ENCODE measurements around the gene FOXL1. TPM values are rescaled to one million over a fixed set of nuclear protein-coding genes. Genes with fewer than 3 reads are reported as not detected.

FOXL1 gene
- polyA plus RNA-seq, 3 donors: not detected

- WGBS (ENCODE audit: insufficient coverage): 72% methylated on average over 5 of the region's 5 CpGs
- Histone ChIP-seq H3K4me3 (replicated peaks in 1 of 3; ENCODE audit: low read depth in 2 of 3, low read length in 3 of 3) (no peak overlapping the region), H3K36me3 (replicated peaks in 1 of 2; ENCODE audit: control insufficient read depth in 1 of 2, insufficient read depth in 2 of 2, low read length in 2 of 2) (peaks cover 4 to 8% of the 10 kb centered on the region in 2 donors), H3K27ac (ENCODE audit: low read depth in 1 of 2, low read length in 2 of 2) (no peak overlapping the region), H3K9ac (ENCODE audit: insufficient read depth, low read length, poor library complexity, severe bottlenecking) (no peak overlapping the region), H3K9me3 (replicated peaks in 1 of 2; ENCODE audit: control insufficient read depth in 1 of 2, insufficient read depth in 1 of 2, low read length in 2 of 2) (no peaks in the 10 kb centered on the region), H4K20me1 (ENCODE audit: insufficient read depth, low read length) (no peaks in the 10 kb centered on the region), H3K4me1 (ENCODE audit: control insufficient read depth in 1 of 2, insufficient read depth in 2 of 2, low read length in 2 of 2) (peaks cover 13 to 17% of the 10 kb centered on the region in 2 donors), H2AFZ (ENCODE audit: insufficient read depth, low read depth, low read length, poor library complexity, severe bottlenecking) (peak overlapping the region; percentile 95), H3K4me2 (replicated peaks; ENCODE audit: extremely low read depth, low read length, poor library complexity, severe bottlenecking) (no peak overlapping the region), H3K27me3 (ENCODE audit: control insufficient read depth in 2 of 2, insufficient read depth in 2 of 2, low read length in 2 of 2) (peaks cover 0 to 3% of the 10 kb centered on the region in 2 donors), H3K79me2 (ENCODE audit: insufficient read depth, low read length) (peaks cover 11% of the 10 kb centered on the region)
- H3K27me3 Mint-ChIP-seq (ENCODE audit: low read depth in 3 of 3): peaks cover 3 to 22% (median 19%) of the 10 kb centered on the region in 3 donors
- no peak for TF ChIP-seq CTCF (IDR thresholded peaks at IDR 0.05)
- intact Hi-C loops (cut with micrococcal nuclease): loop anchor here in 1 of 2 donors (5.0 kb wide), 1 partner anchor 761 kb away; the partner anchor contains the start of gene C16orf95
- peaks cover 0 to 5% (median 0%) of the 10 kb centered on the region in 7 donors for H3K9me3 Mint-ChIP-seq
- no peak for DNase-seq
- H3K27ac Mint-ChIP-seq: no peak overlapping the region
- peaks cover 11% of the 10 kb centered on the region in 2 donors for H3K36me3 Mint-ChIP-seq
- peaks cover 15% of the 10 kb centered on the region for H3K4me1 Mint-ChIP-seq
- H3K4me3 Mint-ChIP-seq: no peak overlapping the region
Observed at GRCh38 chr16:86556576-86556975, 21.8 kb upstream of the FOXL1 start.

GRCh38 chr16:86557587-86557986 is 20.8 kb upstream of the FOXL1 start:
- Histone ChIP-seq H3K4me2 (replicated peaks; ENCODE audit: extremely low read depth, low read length, poor library complexity, severe bottlenecking) (no peak overlapping the region), H3K9me3 (replicated peaks in 1 of 2; ENCODE audit: control insufficient read depth in 1 of 2, insufficient read depth in 1 of 2, low read length in 2 of 2) (no peaks in the 10 kb centered on the region), H4K20me1 (ENCODE audit: insufficient read depth, low read length) (no peaks in the 10 kb centered on the region), H3K36me3 (replicated peaks in 1 of 2; ENCODE audit: control insufficient read depth in 1 of 2, insufficient read depth in 2 of 2, low read length in 2 of 2) (no peaks in the 10 kb centered on the region), H3K4me1 (ENCODE audit: control insufficient read depth in 1 of 2, insufficient read depth in 2 of 2, low read length in 2 of 2) (peaks cover 13 to 17% of the 10 kb centered on the region in 2 donors), H3K27ac (ENCODE audit: low read depth in 1 of 2, low read length in 2 of 2) (no peak overlapping the region), H3K27me3 (ENCODE audit: control insufficient read depth in 2 of 2, insufficient read depth in 2 of 2, low read length in 2 of 2) (peaks cover 0 to 3% of the 10 kb centered on the region in 2 donors), H3K79me2 (ENCODE audit: insufficient read depth, low read length) (peaks cover 11% of the 10 kb centered on the region), H3K9ac (ENCODE audit: insufficient read depth, low read length, poor library complexity, severe bottlenecking) (no peak overlapping the region), H3K4me3 (replicated peaks in 1 of 3; ENCODE audit: low read depth in 2 of 3, low read length in 3 of 3) (no peak overlapping the region), H2AFZ (ENCODE audit: insufficient read depth, low read depth, low read length, poor library complexity, severe bottlenecking) (no peak overlapping the region)
- no peak for DNase-seq
- Mint-ChIP-seq H3K4me3 (no peak overlapping the region), H3K4me1 (peaks cover 14% of the 10 kb centered on the region), H3K27ac (no peak overlapping the region), H3K27me3 (ENCODE audit: low read depth in 3 of 3) (peaks cover 9 to 28% (median 28%) of the 10 kb centered on the region in 3 donors), H3K36me3 (peaks cover 1 to 3% of the 10 kb centered on the region in 2 donors), H3K9me3 (peaks cover 0 to 5% (median 0%) of the 10 kb centered on the region in 7 donors)
- no CpG with 5 or more reads among the region's 4 CpGs for WGBS (ENCODE audit: insufficient coverage)
- TF ChIP-seq CTCF (IDR thresholded peaks at IDR 0.05): no peak
- intact Hi-C loops (cut with micrococcal nuclease): loop anchor here in 1 of 2 donors (5.0 kb wide), 1 partner anchor 760 kb away; the partner anchor contains the start of gene C16orf95

All from CD14-positive monocyte (primary cell).